Hepatic stellate cell (primary cell): Measurements from ENCODE around the gene ZNF496.
"Not testable (repeated sequence)": the region's sequence is repeated elsewhere in the genome, so short reads cannot be mapped to it uniquely, and the experiment has no call there.

Experiments used
- DNase-seq: peaks from one replicate; pipeline ENCODE4 v3.0.0; 2011; ENCODE audit warnings: low spot score

ZNF496 gene

DNA sequence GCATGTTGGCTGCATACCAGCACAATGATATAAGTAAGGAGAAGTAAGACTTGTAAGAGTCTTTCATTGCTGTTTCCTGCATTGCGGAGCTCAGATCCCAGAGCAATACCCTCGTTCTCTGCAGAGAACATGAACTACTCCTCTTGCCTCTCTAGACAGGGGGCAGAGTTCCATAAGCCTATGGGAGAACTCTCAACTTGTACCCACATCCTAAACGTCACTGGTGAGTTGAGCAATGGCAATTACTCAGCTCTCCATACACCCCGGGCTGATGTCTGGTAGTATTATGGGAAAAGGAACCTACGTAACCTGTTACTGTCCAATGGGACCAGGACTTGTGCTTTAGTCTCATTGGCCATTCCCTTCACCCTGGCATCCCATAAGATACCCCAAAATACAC lies 27.3 kb upstream of the ZNF496 start:
- DNase-seq, result no peak

DNA sequence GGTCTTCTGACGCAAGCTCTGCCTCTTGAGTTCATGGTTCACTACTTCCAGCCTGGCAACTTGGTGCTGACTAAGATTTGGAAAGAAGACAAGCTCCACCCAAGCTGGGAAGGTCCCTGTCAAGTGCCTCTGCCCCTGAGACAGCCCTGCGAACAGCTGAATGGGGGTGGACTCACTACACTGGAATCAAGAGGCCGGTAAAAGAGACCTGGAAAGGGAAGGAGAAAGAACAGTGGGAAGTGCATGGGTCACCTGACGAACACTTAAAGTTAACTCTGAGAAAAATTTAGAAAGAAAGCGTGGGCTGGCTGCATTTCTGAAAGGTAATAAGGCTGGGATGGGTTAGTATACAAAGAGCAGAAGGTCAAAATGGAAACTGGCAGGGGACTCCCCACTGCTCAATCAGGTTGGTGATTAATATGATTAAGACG lies 26.1 kb upstream of the ZNF496 start:
- DNase-seq, result no peak

DNA sequence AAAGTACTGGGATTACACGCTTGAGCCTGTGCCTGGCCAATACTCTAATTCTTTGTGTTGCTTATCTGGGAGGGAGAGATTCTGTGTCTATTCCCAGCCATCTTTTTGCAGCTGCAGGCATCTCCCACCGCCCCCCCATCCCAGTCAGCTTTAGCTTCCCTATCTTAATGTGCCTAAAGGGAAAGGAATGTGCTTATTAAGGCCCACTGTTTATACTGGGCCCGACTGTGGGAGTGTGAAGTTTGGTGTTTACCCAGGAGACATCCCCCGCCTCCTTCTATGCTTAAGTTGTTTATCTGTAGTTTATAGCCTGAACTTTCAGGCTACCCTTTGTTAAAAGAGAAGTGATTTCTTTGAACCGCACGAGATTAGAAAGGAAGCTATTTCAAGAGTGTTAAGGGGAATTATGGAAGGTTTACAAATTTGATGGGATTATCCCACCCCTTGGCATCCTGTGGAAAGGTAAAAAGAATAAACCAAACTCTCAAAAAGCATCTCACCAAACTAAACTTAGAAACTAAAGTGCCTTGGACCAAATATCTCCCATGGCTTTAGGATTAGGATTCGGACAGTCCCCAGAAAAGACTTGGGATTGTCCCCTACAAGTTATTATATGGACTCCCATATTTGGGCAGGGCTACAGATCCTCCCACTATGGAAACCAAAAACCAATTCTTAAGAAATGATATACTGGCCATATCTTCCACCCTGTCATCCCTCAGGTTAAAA lies 25.5 kb upstream of the ZNF496 start:
- DNase-seq, result peak; percentile 58

DNA sequence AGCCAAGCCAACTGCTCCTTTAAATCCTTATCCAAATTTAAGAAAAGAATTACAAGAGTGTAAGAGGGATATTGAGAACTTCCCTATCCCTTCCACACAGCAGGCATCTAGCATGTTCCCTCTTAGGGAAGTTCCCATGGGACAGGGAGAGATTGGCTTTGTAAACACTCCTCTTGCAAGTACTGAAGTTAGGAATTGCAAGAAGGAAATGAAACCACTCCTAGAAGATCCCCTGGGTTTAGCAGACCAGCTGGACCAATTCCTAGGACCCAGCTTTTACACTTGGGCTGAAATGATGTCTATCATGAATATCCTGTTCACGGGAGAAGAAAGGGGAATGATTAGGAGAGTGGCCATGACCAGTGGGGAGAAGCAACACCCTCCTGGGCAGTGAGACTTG lies 23.5 kb upstream of the ZNF496 start:
- DNase-seq, result not testable (repeated sequence)

DNA sequence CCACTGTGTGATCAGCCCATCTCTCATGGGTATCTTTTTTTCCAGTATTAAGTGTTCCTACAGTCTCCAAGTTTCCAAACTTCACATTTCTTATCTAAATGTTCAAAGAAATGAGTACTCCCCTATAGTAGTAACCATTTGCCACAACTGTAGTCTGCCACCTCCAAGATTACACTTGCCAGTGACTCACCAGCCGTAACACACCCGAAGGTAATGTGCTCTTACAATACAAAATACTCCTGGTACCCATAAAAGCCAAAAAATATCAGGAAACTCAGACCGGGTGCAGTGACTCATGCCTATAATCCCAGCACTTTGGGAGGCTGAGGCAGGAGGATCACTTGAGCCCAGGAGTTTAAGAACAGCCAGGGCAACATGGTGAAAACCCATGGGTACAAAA lies 20.5 kb upstream of the ZNF496 start:
- DNase-seq, result no peak

DNA sequence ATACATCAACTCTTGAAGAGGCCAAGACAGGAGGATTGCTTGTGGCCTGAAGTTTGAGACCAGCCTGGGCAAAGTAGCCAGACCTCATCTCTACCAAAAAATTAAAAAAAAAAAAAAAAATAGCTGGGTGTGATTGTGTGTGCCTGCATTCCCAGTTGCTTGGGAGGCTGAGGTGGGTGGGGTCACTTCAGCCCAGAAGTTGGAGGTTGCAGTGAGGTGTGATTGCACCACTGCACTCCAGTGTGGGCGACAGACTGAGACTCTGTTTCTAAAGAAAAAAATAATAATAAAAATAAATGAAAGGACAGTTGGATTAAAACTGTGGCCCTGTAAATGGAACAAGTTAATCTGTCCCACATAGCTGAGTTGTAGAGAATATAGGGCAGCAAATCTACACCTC lies 18.9 kb upstream of the ZNF496 start:
- DNase-seq, result no peak

DNA sequence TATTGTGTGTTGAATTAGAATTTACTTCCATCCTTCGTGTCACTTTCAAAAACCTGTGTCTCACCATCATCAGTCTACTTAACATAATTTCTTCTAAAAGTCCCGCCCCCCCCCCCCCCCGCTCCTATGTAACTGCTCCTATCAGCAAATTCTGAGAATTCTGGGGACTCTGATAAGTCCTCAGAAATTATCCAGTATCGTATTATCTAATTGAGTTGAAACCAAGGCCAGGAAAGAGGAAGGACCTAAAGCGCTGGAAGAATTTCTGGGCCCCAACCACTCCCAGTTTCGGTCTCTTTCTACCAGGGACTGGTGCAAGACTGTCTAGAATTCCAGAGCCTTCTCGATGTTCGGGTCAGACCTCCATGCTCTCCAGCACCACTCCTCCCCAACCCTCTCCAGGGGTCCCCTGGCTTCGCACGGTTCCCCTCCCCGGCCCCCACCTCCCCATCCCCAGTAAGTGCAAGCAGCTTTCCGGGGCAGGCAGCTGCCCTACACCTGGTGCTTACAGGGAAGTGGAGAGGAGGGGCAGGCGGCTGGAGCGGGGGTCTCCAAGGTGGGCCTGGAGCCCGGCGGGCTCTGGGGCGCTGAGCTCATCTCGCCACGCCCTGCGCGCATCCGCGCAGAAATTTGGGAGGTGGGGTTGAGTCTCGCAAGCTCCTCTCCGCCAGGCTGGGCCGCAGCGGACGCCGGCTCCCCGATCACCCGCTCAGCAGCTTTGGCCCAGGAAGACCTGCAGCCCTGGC lies 16.0 kb upstream of the ZNF496 start:
- no peak for DNase-seq

DNA sequence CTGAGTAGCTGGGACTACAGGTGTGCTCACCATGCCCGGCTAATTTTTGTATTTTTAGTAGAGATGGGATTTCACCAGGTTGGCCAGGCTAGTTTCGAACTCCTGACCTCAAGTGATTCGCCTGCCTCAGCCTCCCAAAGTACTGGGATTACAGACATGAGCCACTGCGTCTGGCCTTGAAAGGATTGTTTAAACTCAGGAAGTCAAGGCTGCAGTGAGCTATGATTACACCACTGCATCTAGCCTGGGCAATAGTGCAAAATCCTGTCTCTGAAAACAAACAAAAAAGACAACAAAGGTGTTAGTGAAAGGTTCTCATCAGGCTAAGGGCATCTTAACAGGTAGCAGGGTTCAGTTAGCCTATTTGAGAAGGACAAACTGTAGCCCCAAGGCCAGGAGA lies 14.2 kb upstream of the ZNF496 start:
- DNase-seq, result no peak

DNA sequence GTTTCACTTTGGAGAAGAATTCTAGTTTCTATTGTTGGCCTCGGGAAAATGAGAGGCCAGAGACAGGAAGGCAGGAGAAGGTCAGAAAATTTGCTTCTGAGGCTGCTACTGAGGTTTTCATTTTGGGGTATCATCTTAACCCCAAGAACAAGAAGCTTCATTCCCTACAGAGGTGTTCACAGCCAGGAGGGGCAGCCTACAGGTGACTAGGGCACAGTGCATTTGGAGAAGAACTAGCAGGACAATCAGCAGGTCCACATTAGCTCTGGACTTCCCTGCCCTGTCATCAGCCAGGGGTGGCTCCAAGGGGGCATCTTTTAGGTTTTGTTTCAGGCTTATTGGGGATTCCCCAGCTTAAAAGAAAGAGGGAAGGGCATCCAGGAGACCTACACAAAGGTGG lies 12.1 kb upstream of the ZNF496 start:
- DNase-seq, result no peak

DNA sequence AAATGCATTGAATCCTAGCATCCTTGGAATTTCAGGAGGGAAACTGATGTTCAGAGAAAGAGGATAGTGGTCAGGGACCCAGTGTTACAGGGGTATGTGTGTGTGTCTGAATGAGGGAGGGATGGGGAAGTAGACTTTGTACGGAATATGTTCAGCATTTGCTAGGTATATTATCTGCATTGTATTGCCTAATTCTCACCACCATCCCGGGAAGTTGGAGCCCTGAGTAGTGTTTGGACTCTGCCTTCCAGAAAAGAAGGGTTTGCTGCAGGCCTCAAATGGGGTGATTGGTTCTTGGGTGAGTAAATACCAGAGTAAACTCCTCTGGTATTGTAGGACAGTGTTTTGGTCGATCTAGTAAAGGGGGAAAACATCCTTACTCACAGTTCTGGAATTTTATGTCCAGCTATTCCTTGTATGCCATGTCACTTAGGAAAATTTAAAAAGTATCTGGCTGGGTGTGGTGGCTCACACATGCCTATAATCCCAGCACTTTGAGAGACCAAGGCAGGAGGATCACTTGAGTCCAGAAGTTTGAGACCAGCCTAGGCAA lies 7.1 kb upstream of the ZNF496 start:
- DNase-seq, result peak; percentile 60

DNA sequence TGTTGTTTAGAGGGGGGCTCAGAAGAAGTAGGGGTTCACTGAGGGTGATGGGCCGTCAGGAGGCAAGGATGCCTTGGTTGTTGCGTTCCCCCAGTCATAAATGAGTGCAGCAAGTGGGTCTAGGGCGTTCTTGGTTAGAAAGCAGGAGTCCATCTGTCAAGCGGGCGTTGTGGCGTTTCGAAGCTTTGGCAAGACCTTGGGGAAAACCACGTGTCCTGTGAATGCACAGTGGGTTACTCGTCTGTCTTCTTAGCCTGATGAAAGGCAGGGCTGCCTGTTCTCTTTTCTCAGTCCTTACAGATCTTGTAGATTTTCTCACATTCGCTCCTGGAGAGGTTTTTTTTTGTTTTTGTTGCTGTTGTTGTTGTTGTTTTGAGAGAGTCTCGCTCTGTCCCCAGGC lies 6.3 kb upstream of the ZNF496 start:
- no peak for DNase-seq

DNA sequence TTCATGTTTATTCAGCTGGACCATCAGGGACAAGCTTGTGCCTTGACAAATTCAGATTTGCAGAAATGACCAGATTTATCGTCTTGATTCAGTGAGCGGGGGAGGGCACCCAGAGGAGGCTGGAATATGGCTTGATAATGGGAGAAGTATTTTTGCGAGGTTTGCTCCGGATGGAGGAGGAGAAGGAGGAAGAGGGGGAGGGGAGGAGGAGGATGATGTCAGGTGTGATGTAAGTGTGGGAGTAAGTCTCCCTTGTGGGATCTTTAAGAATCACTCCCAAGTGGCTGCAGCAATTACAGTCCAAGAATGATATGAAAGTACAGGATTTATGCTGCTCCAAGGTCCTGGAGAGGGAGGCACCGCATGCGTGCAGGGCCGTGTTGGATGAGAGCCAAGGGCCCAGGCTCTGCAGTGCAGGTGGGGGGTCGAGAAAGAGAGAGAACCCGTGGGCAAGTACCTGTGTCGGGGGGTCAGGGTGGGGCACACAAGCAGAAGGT lies 5.6 kb upstream of the ZNF496 start:
- DNase-seq, result peak; percentile 36

DNA sequence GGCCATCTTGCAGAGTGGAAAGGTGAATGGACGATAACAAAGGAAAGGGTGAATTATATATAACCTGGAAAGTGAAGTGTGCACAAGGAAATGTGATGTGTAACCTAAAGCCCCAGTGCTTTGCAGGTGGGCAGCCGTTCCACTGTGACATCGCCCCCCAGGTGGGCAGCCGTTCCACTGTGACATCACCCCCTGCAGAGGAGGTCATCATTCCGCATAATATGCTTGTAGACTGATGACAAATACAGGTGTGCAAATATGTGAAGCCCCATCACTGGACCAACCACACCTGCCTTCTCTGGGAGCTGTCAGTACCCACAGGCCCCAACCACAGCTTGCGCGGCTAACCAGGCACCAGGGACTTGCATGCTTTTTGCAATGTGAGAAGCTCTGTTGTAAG lies 4.7 kb upstream of the ZNF496 start:
- DNase-seq, result no peak

DNA sequence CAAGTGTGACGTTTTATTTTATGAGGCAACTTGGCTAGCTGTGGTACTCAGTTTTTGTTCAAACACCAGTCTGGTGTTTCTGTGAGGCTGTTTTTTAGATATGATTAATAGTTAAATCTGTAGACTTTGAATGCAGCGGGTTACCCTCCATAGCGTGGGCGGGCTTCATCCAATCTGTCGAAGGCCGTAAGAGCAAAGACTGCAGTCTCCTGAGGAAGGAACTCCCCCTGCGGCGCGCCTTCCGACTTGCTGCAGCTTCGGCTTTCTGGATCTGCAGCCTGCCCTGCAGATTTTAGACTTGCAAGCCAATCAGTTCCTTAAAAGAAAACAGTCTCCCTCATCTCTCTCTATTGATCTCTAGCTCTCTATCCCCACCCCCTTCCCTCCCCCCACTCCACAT lies 4.2 kb upstream of the ZNF496 start:
- DNase-seq, result no peak

DNA sequence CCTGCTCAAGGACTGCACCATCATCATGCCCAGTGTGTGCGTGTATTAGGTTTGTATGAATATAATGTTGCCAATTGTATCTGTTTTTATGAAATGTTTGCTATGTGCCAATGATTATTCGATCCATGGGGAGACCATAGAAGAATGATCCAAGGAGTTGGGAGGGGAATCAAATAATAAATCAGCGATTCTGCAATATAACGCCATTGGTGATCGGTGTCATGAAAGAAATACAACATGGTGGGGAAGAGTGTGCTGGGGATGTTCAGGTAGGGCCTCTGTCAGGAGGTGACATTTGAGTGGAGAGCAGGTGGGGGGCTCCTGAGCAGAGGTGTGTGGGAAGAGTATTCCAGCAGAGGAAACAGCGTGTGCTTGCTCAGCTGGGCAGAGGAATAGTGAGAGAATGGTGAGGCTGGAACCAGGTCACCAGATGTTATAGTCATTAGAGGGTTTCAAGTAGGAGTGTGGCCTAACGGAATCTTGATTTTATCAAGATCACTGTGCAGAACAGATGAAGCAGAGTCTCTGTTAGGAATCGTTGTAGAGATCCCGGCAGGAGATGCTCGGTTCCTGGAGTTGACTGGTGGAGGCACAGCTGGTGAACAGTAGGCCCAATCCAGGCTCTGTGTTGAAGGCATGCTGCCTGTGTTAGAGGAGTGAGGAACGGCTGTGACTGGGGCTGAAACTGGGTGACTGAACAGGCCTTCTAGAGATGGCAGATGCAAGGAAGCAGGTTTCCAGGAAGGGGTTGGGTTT lies 2.9 kb upstream of the ZNF496 start:
- DNase-seq, result no peak

DNA sequence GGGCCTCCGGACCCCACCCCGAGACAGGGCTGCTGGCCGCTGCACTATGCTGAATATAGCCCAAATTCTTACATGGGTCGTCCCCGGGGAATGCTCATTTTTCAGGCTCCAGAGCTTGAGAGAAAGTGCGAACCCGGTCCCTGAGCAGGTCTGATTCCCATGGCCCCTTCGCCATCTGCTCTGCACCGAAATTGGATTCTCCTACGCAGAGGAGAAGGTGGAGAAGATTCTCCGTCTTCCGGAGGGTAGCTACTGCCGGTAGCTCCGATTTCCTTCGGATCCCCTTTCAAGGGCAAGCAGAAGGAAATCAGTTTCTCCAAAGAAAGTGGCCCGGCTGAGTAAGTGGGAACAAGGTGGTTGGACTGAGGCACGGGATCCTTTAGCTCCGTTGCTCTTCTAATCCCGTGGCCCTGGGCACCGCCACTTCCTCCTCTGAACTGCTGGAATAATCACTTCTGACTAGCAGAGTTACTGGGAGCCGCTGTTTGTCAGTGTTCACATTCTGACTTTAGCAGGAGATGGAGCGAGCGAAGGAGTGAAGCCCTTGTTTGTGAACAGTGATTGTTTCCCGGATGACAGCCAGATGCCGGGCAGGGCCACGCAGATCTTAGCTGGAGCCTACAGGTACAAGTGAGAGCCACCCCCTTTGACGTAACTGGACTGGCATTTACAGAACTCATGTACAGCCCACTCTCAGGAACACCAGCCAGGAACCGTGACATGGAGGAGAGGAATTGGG lies 1.1 kb upstream of the ZNF496 start:
- DNase-seq, result peak; percentile 41

DNA sequence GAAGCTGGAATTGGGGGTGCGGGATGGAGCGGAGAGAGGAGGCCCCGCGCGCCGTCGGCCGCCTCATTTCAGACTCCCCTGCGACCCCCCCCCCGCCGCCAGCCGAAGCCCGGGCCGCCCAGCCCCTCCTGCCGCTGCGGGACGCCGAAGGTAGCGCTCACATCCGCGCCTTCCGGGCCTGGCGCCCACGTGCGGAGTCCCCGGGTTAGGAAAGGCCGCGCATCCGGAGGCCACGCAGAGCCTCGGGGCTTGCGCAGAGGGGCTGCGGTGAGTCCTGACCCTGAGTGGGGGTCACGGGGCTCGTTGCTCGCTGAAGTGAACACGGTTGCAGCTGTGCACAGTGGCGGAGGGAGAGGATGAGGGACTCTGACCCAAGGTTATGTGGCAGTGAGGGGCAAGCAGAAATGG lies 552 bp upstream of the ZNF496 start:
- DNase-seq, result peak; percentile 60

DNA sequence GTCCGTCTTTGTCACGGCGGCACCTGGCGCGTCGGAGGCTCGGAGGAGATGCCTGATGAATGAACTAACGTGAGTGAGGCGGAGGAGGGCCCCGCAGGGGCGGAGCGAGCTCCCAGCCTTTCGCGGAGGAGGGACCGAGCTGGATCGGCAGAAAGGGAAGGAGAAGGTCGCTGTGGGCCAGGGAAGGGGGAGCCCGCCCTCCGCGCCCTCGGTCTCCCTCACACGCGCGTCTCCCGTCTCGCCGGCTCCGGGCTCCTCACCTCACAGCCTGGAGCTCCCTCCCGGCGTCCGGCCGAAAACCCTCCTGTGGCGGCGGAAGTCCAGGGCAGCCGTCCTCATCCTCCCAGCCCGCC lies 519 bp downstream of the ZNF496 start:
- DNase-seq, result peak; percentile 91

DNA sequence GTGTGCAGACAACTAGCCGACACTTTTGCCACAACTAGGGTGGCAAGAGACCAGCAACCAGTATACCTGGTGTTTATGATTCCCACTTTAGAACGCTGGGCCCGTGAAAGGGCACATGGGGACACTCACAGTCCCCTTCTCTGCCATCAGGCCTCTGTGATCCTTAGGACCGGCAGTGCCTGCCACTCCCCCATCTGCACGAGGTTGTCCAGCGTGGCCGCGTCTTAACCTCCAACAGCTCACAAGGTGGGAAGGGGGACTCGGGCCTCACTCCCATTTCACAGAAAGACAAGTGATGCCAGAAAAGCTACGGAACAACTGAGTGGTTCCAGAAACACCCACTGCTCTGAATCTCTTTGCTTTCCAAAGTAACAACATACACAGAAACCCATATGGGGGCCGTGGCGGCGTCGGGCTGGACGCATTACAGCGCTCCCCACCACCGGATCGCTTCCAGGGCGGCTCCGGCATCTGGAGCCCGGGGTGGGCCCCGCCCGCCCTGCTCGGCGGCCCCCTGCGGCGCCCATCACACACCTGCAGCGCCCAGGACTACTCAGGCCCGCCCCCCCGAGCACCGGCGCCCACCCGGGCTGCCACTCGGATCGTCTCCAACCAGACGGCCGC lies 1.0 kb downstream of the ZNF496 start:
- no peak for DNase-seq

DNA sequence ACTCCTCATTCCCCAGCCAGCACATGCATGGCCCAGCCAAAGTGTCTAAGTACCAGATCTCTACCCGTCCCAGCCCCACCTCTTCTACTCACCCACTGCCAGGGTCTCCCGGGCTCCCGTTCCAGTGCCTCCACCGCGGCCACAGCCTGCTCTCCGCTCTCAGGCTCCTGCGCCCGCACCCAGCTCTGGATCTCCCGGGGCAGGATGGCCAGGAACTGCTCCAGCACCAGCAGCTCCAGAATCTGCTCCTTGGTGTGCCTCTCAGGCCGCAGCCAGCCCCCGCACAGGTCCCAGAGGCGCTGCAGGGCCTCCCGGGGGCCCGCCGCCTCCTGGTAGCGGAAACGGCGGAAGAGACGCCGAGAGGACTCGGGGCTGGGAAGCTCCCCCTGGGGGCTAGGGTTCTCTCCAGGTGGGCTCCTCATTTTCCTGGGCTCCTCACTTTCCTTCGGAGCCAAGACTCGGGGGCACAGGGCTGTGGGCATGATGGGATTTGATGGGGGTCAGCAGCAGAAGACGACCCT lies 2.5 kb downstream of the ZNF496 start:
- no peak for DNase-seq

DNA sequence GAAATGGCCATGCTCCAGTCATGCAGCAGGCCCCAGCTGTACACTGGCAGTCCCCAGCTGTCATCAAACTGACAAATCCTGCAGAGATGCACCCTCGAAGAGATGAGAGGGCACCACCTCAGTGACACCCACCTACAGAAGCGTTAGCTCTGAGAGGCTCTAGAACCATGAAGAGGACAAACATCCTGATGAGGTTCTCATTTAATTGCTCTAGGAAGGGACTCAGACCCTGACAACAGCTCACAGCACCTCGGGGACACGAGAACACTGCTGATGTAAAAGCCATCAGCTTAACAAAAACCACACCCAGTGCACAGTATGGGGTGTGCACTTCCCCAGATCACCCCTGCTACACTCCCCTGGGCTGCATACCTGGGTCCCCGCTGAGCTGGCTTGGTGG lies 3.4 kb downstream of the ZNF496 start:
- no peak for DNase-seq
